Dendritic cell treated with granulocyte-macrophage colony-stimulating factor and Interleukin-4, amounts not matched to agents 40 ng/mL and 50 ng/mL, for 4 days (primary cell): ENCODE results near the gene HRH1.

Experiments
- H3K27ac Mint-ChIP-seq: one replicate; pipeline ENCODE4 v1.8.0; 2022; ENCODE audit warnings: mild to moderate bottlenecking, mixed read lengths
- H3K27me3 Mint-ChIP-seq: one replicate; pipeline ENCODE4 v1.8.0; 2022; ENCODE audit warnings: mild to moderate bottlenecking, mixed read lengths
- H3K36me3 Mint-ChIP-seq: one replicate; pipeline ENCODE4 v1.8.0; 2022; ENCODE audit warnings: low read depth, mixed read lengths
- H3K4me1 Mint-ChIP-seq: one replicate; pipeline ENCODE4 v1.8.0; 2022; ENCODE audit warnings: low read depth, mixed read lengths
- H3K4me3 Mint-ChIP-seq: one replicate; pipeline ENCODE4 v1.8.0; 2022; ENCODE audit warnings: mild to moderate bottlenecking, moderate library complexity, mixed read lengths
- H3K9me3 Mint-ChIP-seq: one replicate; pipeline ENCODE4 v1.8.0; 2022; ENCODE audit warnings: mixed read lengths
- intact Hi-C: fragments of 100-400 bp; cut with micrococcal nuclease; formaldehyde crosslinking; loops from one replicate; pipeline ENCODE4 v1.15.0; 2022

Gene HRH1

DNA sequence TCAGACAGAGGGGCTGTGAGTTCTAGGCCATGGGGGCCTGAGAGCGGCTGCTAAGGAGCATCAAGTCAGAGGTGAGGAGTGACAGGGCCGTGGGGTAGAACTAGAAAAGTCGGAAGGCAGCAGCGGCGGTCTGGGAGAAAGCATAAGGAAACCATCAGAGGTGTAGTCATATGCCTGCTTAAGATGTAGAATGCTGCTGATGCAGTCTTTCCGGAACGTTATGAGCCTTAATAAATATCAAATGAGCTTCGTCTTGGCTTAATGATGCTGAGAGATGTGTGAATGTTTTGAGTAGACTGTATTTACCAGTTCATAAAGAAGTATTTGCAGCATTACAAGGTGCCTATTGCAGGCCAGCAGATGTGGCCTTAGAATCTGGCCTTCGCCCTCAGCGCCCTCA is 133.1 kb downstream of the HRH1 start:
- Mint-ChIP-seq H3K4me1 (peaks cover 83% of the 10 kb centered on the region), H3K36me3 (peaks cover 66% of the 10 kb centered on the region), H3K9me3 (no peaks in the 10 kb centered on the region), H3K4me3 (no peak overlapping the region), H3K27ac (peak overlapping the region; percentile 86), H3K27me3 (no peaks in the 10 kb centered on the region)
- intact Hi-C loops: no loop called here

DNA sequence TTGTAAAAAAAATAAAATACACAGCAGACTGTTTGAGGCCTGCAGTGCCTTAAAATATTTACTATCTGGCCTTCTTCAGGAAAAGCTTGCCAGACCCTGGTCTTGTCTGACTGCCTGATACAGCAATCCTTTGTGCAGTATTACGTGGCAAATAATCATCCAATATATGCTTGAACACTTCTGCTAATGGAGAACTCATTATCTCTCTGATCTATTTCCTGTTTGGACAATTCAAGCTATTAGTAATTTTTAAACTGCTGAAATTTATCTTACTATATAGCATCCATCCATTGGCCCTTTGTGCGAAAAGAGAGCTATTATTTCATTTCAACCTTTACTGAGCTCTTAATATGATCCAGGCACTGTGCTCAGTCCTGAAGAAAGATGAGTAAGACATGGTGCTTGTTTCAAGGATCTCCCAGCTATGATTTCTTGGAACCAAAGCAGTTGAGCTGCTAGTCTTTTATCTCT is 133.8 kb downstream of the HRH1 start:
- peaks cover 81% of the 10 kb centered on the region for H3K4me1 Mint-ChIP-seq
- intact Hi-C loops: no loop called here
- no peaks in the 10 kb centered on the region for H3K9me3 Mint-ChIP-seq
- peak overlapping the region; percentile 86 for H3K27ac Mint-ChIP-seq
- H3K36me3 Mint-ChIP-seq: peaks cover 66% of the 10 kb centered on the region
- no peaks in the 10 kb centered on the region for H3K27me3 Mint-ChIP-seq
- no peak overlapping the region for H3K4me3 Mint-ChIP-seq

DNA sequence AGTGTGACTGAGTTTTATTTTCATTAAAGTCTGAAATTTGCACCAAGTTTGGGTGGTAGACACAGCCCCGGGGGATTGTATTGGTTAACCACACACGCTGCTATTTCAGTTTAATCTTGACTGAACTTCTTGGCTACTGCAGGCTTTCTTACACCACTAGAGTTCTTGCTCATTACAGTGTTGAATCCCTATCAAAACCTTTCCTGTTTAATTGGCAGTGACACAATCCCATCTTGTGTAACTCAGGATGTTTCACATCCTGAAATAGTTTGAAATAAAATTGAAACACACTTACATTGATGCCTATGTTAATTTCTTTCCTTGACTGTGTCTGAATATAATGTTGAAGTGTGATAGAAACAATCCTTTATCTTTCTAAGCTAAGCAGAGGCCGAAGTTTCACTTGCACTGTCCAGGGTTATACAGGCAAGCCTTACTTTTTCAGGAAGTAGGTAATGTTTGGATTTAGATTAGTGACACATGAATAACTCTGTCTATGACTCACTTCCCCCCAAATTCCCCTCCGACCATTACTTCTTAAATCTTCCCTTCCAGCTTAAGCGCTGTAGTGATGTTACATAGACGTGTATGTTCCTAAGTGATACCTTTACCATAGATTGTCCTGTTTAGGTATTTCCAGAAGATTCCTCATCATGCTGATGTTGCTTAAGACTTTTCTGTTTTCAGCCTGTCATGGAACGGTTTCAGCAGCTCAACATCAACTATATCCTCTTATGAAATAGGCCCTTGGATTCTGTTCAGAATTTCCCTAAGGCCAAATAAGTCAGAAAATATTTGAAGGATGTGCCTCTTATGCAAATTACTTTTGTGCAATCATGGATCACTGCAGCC is 134.7 kb downstream of the HRH1 start:
- Mint-ChIP-seq H3K36me3 (peaks cover 67% of the 10 kb centered on the region), H3K27ac (peak overlapping the region; percentile 86), H3K9me3 (no peaks in the 10 kb centered on the region), H3K4me1 (peaks cover 80% of the 10 kb centered on the region), H3K27me3 (no peaks in the 10 kb centered on the region), H3K4me3 (peak overlapping the region; percentile 26)
- intact Hi-C loops: loop anchor here (1.0 kb wide), 1 partner anchor 15 kb away; no protein-coding TSS in a partner anchor

DNA sequence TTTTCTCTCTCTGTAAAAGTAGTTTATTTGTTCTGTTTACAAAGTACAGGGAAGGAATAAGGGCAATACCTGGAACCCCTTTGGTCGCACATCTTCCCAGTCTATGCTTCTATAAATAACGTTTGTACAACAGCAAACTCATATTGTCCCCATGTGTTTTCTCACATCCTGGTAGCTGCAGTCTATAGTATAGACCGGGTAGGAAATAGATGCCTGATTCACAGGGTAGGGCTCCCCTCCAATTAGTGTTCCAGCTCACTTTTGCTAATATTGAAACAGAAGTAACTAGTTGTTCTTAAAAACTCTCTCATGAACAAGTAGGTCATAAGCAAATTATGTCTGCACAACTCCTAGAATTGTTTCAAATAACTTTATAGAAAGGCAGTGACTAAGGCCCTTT is 135.6 kb downstream of the HRH1 start:
- intact Hi-C loops: loop anchor here (1.0 kb wide), 1 partner anchor 16 kb away; no protein-coding TSS in a partner anchor
- Mint-ChIP-seq H3K27ac (peak overlapping the region; percentile 86), H3K27me3 (no peaks in the 10 kb centered on the region), H3K36me3 (peaks cover 68% of the 10 kb centered on the region), H3K4me3 (no peak overlapping the region), H3K4me1 (peaks cover 80% of the 10 kb centered on the region), H3K9me3 (no peaks in the 10 kb centered on the region)

DNA sequence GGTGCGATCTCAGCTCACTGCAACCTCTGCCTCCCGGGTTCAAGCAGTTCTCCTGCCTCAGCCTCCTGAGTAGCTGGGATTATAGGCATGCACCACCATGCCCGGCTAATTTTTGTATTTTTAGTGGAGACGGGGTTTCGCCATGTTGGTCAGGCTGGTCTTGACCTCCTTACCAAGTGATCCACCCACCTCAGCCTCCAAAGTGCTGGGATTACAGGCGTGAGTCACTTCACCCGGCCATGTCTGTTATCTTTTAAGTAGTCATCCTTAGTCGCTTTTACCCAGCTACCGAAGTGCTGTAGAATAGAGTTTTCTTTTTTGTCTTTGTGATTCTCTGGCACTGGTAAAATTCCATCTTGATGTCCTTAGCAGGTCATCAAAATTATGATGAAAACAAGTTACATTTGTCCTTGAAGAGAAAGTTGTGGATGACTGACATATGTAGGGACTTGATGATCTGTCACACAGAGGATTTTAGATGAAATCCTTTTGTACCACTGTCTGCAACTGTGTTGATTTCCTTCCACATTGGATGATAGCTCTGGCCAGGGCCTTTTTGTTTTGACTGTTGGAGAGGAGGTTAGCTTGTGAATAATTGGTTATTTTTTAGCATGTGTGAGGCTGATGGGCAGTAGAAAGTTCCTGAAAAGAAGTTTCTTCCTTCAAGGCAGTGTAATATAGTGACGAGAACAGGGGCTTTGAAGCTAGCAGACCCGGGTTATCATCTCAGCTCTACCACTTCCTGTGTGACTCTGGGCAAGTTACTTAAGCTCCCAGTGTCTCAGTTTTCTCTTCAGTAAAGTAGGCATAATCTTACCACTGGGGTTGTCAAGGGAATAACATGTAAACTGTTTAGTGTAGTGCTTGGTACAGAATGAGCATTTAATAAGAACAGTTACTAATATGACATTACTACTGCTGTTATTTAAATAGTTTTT is 136.7 kb downstream of the HRH1 start:
- H3K4me3 Mint-ChIP-seq: no peak overlapping the region
- peaks cover 74% of the 10 kb centered on the region for H3K4me1 Mint-ChIP-seq
- H3K36me3 Mint-ChIP-seq: peaks cover 68% of the 10 kb centered on the region
- H3K27ac Mint-ChIP-seq: peak overlapping the region; percentile 86
- intact Hi-C loops: no loop called here
- H3K9me3 Mint-ChIP-seq: no peaks in the 10 kb centered on the region
- H3K27me3 Mint-ChIP-seq: no peaks in the 10 kb centered on the region

DNA sequence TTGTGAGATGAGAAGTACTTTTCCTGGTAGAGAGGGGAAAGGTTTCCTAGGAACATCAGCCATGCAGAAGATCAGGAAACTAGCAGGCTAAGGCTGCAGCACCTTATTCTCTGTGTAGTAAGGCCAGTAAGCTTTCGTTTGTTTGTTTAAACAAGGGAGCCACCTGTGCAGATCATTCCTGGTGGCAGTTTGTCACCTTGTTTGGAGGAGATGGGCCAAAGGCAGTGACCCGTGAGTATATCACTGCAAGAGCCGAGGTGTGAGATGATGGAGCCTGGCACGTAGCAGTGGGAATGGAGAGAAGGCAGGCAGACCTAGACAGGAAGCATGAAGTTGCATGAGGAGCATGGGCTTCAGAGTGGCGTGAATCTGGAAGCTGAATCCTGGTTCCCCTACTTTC is 137.5 kb downstream of the HRH1 start:
- intact Hi-C loops: no loop called here
- Mint-ChIP-seq H3K27me3 (no peaks in the 10 kb centered on the region), H3K4me1 (peaks cover 74% of the 10 kb centered on the region), H3K4me3 (no peak overlapping the region), H3K36me3 (peaks cover 69% of the 10 kb centered on the region), H3K9me3 (no peaks in the 10 kb centered on the region), H3K27ac (peak overlapping the region; percentile 86)

DNA sequence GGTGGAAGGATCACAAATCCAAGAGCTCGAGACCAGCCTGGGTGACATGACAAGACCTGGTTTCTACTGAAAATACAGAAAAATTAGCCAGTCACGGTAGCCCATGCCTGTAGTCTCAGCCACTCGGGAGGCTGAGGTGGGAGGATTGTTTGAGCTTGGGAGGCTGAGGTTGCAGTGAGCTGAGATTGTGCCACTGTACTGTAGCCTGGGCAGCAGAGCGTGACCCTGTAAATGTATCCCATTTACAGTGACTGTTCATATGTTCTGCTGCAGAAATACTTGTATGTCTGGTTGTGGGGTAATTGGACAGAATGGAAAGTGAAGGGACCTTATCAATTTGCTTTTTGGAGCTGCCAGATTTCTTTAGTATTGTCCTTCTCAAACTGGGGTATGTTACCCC is 142.8 kb downstream of the HRH1 start:
- intact Hi-C loops: no loop called here
- Mint-ChIP-seq H3K9me3 (no peaks in the 10 kb centered on the region), H3K27ac (no peak overlapping the region), H3K27me3 (no peaks in the 10 kb centered on the region), H3K36me3 (peaks cover 91% of the 10 kb centered on the region), H3K4me3 (no peak overlapping the region), H3K4me1 (peaks cover 49% of the 10 kb centered on the region)

DNA sequence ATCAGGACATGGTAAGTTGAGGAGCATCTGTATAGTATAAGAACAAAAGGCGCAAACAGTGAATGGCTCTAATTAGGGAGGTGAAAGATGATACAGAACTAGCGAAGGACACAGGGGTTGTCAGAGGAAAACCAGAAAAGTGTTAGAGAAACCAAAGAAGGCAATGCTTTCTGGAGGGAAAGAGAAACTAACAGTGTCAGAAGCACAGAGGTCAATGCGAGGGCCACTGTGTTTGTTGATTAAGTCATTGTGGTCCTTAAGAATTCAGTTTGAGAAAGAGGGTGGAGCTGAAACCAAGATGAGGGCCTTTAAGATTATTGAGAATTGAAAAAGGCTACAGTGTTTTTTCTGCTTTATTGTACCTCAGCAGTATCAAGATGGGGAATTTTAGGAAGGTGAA is 146.7 kb downstream of the HRH1 start:
- Mint-ChIP-seq H3K36me3 (peaks cover 97% of the 10 kb centered on the region), H3K4me3 (no peak overlapping the region), H3K9me3 (no peaks in the 10 kb centered on the region), H3K4me1 (peaks cover 52% of the 10 kb centered on the region), H3K27ac (peak overlapping the region; percentile 22), H3K27me3 (no peaks in the 10 kb centered on the region)
- intact Hi-C loops: no loop called here

DNA sequence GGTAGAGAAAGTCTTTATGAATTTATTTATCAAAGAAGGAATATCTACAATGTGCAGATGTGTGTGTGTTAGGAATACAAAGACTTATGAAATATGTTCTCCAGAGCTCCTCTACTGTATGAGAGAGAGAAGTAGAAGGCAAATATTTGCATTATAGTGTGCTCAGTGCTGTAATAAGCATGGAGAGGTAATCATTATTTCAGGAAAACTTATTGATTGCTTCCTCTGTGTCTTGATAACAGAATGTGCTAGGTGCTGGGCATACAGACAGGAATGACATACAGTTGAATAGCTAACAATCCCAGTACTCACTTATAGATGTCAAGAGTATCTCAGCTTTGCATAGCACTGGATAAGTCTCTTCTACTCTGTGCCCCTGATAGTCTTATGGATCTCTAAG is 148.2 kb downstream of the HRH1 start:
- H3K27ac Mint-ChIP-seq: no peak overlapping the region

DNA sequence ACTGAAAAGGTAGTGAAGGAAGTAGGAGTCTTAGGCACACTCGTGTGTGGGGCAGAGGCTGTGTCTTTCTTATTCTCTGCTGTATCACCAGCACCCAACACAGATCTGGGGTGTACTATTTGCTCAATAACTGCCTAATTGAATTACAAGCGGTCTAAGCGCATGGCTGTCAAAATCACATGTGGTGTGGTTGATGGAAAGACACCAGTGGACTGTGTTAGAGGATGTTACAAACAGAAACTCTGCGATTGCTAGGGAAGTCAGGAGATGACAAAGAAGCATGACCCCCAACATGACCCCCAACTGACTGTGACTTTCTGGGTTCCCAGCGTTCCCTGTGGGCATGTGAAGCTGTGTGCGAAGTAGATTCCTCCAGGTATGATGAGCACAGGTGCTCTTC is 149.9 kb downstream of the HRH1 start:
- Mint-ChIP-seq H3K27ac (peak overlapping the region; percentile 57), H3K9me3 (no peaks in the 10 kb centered on the region), H3K27me3 (no peaks in the 10 kb centered on the region), H3K4me1 (peaks cover 62% of the 10 kb centered on the region), H3K36me3 (peaks cover 96% of the 10 kb centered on the region), H3K4me3 (no peak overlapping the region)
- intact Hi-C loops: no loop called here

More for the DNA sequence above, 148.2 kb downstream of the HRH1 start:
- intact Hi-C loops: no loop called here
- Mint-ChIP-seq H3K27me3 (no peaks in the 10 kb centered on the region), H3K36me3 (peaks cover 97% of the 10 kb centered on the region), H3K4me3 (no peak overlapping the region), H3K4me1 (peaks cover 54% of the 10 kb centered on the region), H3K9me3 (no peaks in the 10 kb centered on the region)

DNA sequence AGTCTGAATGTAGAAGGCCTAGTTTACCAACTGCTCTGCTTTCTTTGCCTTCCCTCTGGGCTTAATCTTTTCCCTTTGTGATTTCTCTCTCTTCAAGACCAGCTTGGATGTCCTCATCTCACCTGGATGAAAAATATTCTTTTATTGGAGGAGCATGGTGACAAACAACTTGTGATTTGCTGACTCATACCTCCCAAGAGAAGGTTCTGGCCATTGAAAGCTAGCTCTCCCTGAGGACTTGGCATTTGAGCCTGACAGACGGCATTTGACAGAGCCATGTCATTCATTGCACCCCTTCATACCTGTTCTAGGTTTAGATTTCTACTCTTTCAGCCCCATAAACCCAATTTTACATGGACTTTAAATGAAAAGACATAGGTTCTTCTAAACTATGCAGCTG is 151.2 kb downstream of the HRH1 start:
- Mint-ChIP-seq H3K4me1 (peaks cover 62% of the 10 kb centered on the region), H3K27ac (peak overlapping the region; percentile 57), H3K36me3 (peaks cover 96% of the 10 kb centered on the region)

DNA sequence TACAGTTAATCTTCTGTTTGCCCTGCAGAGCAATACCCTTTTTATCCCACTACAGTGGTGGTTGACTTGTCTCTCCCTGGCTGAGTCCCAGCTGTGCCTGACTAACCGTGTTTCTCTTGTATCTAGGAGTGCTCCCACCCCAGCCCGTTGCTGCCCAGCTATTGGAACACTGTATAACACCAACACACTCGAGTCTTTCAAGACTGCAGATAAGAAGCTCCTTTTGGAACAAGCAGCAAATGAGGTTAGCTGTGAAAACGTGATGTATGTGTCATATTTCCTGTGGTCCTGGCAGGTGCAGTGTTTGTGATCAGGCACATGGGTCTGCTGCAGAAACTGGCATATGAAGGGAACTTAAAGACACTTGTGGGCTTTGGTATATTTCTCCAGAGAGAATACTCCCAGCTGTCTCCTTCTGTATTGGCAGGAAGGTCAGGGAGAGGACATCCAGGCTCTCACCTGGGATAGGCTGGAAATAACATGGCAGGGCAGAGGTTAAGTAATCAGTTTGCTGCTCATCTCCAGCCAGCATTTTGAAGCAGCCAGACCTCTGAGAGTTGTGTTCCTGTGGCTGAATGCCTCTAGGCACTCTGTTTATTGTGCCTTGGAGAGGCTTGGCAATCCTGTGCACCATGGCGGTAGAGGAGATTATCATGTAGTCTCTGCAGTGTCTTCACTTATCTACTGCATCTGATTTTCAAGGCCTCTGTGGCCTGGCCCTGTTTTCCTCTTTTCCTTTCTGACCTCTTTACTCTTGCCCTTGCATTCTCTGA is 152.7 kb downstream of the HRH1 start:
- Mint-ChIP-seq H3K27me3 (no peaks in the 10 kb centered on the region), H3K9me3 (no peaks in the 10 kb centered on the region), H3K4me1 (peaks cover 54% of the 10 kb centered on the region), H3K27ac (peak overlapping the region; percentile 95), H3K36me3 (peaks cover 97% of the 10 kb centered on the region), H3K4me3 (no peak overlapping the region)
- intact Hi-C loops: loop anchor here (5.0 kb wide), 1 partner anchor 35 kb away; the partner anchor contains the start of gene ATG7

More for the DNA sequence above, 151.2 kb downstream of the HRH1 start:
- H3K4me3 Mint-ChIP-seq: no peak overlapping the region
- intact Hi-C loops: loop anchor here (5.0 kb wide), 1 partner anchor 33 kb away; the partner anchor contains the start of gene ATG7
- no peaks in the 10 kb centered on the region for H3K27me3 Mint-ChIP-seq
- no peaks in the 10 kb centered on the region for H3K9me3 Mint-ChIP-seq

DNA sequence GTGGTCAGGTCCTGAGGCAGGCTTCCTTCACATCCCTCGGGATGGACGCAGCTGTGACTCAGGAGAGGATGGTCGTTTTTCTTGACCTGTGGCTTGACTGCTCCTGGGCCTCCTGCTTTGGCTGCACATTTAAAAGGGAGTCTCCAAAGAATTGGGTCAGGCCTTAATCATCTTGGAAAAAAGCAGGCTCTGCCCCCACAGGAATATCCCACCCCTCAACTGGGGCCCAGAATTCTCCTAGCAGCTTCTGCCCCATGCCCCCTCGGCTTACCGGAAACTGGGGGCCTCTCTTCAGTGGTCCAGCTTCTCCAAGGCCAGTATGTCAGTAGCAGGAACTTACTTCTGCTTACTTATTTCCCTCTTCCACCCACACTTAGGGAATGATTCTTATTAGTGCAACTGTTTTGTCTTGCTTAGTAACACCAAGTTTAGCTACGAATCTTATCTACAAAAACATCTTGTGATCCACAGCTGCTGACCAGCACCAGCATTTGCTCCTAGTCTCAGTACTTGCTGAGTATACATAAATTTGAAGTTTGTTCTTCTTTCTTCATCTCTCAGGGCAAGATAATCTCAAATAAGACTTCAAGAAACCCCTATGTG is 153.6 kb downstream of the HRH1 start:
- Mint-ChIP-seq H3K4me1 (peaks cover 54% of the 10 kb centered on the region), H3K27ac (peak overlapping the region; percentile 95), H3K4me3 (peak overlapping the region; percentile 28), H3K36me3 (peaks cover 97% of the 10 kb centered on the region), H3K27me3 (no peaks in the 10 kb centered on the region), H3K9me3 (no peaks in the 10 kb centered on the region)
- intact Hi-C loops: loop anchor here (5.0 kb wide), 1 partner anchor 36 kb away; the partner anchor contains the start of gene ATG7
